Measurements from ENCODE around the gene EHMT1. TPM values are rescaled to one million over a fixed set of nuclear protein-coding genes. Genes with fewer than 3 reads are reported as not detected.
"Not testable (repeated sequence)": the region's sequence is repeated elsewhere in the genome, so short reads cannot be mapped to it uniquely, and the experiment has no call there.

The EHMT1 gene
- total RNA-seq, 2 experiments from 2014 or later: 80.6 to 87.8 TPM

DNA sequence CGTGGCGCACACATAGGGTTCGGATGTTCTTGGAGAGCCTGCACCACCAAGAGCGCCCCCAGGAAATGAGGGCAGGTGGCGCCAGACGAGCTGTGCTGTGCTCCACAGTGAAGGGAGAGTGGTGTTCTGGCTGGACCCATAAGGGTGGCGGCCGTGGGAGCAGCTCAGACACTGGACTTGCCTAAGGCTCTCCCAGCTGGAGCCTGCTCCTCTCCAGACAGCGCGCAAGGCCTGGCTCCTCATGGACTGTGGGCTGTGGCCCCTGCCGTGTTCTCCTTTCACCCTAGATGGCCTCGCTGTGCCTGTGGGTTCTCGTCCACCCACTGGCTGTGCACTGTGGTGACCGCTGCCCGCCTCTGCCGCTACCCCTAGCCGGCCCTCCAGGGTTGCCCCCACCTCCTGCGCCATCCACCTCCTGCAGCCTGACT, 92.9 kb downstream of the EHMT1 start:
- DNase-seq: no peak
- CTCF ChIA-PET: no interaction called here
- TF ChIP-seq, protein P1, sequence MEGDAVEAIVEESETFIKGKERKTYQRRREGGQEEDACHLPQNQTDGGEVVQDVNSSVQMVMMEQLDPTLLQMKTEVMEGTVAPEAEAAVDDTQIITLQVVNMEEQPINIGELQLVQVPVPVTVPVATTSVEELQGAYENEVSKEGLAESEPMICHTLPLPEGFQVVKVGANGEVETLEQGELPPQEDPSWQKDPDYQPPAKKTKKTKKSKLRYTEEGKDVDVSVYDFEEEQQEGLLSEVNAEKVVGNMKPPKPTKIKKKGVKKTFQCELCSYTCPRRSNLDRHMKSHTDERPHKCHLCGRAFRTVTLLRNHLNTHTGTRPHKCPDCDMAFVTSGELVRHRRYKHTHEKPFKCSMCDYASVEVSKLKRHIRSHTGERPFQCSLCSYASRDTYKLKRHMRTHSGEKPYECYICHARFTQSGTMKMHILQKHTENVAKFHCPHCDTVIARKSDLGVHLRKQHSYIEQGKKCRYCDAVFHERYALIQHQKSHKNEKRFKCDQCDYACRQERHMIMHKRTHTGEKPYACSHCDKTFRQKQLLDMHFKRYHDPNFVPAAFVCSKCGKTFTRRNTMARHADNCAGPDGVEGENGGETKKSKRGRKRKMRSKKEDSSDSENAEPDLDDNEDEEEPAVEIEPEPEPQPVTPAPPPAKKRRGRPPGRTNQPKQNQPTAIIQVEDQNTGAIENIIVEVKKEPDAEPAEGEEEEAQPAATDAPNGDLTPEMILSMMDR (IDR thresholded peaks at IDR 0.05): no peak
- intact Hi-C loops (cut with DNase I, micrococcal nuclease): no loop called here
- H3K27me3 Mint-ChIP-seq: no peaks in the 10 kb centered on the region
- H3K36me3 ChIP-seq (ENCODE audit: insufficient read depth, low read length): peaks cover 21% of the 10 kb centered on the region
- POLR2A ChIA-PET: interaction anchor here (1.4 kb wide), 1 partner anchor 33 kb away, joined by 3 read pairs; no protein-coding TSS in a partner anchor
- H3K27me3 ChIP-seq (ENCODE audit: control insufficient read depth in 1 of 2, insufficient read depth in 2 of 2, low read length in 2 of 2): no peaks in the 10 kb centered on the region
- H3K4me1 Mint-ChIP-seq (ENCODE audit: low read depth): peaks cover 64% of the 10 kb centered on the region
- peaks cover 49% of the 10 kb centered on the region for H3K4me1 ChIP-seq (ENCODE audit: insufficient read depth, low read length)
- H3K27ac ChIP-seq (ENCODE audit: low read depth in 1 of 2, low read length in 2 of 2): no peak overlapping the region
- peaks cover 14 to 27% of the 10 kb centered on the region in 2 experiments for H3K9me3 ChIP-seq (ENCODE audit: control insufficient read depth in 1 of 2, insufficient read depth in 1 of 2, low read length in 2 of 2)
- peaks cover 46% of the 10 kb centered on the region for H3K36me3 Mint-ChIP-seq (ENCODE audit: low read depth)
- ATAC-seq (ENCODE audit: poor library complexity): no peak
- H3K9me3 Mint-ChIP-seq: peaks cover 7% of the 10 kb centered on the region
- H3K4me3 ChIP-seq (ENCODE audit: low read length): no peak overlapping the region
- no peak overlapping the region for H3K4me3 Mint-ChIP-seq
- H3K27ac Mint-ChIP-seq: no peak overlapping the region

DNA sequence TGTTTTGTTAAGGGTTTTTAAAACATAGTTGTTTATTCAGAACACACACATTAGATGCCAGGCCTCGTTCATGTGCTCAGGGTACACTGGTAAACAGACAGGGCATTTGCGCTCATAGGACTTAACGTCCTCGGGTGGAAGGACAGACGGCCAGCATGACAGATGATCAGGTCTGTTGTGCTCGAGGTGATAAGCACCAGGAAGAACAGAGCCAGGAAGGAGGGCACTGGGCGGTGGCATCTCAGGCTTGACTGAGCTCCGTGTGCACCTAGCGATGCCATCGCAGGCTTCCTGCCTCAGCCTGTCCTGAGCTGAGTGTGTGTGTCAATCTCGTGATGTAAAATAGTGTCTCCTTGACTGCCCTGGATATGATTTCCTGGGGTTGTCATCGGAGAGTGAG, 96.5 kb downstream of the EHMT1 start:
- H3K27me3 ChIP-seq (ENCODE audit: control insufficient read depth in 1 of 2, insufficient read depth in 2 of 2, low read length in 2 of 2): no peaks in the 10 kb centered on the region
- intact Hi-C loops (cut with DNase I, micrococcal nuclease): no loop called here
- Mint-ChIP-seq H3K36me3 (ENCODE audit: low read depth) (peaks cover 80% of the 10 kb centered on the region), H3K27ac (peak overlapping the region; percentile 76), H3K9me3 (peaks cover 10% of the 10 kb centered on the region), H3K27me3 (no peaks in the 10 kb centered on the region), H3K4me3 (no peak overlapping the region), H3K4me1 (ENCODE audit: low read depth) (peaks cover 38% of the 10 kb centered on the region)
- peaks cover 20% of the 10 kb centered on the region for H3K4me1 ChIP-seq (ENCODE audit: insufficient read depth, low read length)
- no peak overlapping the region for H3K27ac ChIP-seq (ENCODE audit: low read depth in 1 of 2, low read length in 2 of 2)
- ChIA-PET CTCF (no interaction called here), POLR2A (no interaction called here)
- TF ChIP-seq, protein P1 (IDR thresholded peaks at IDR 0.05): no peak
- no peak overlapping the region for H3K4me3 ChIP-seq (ENCODE audit: low read length)
- H3K9me3 ChIP-seq (ENCODE audit: control insufficient read depth in 1 of 2, insufficient read depth in 1 of 2, low read length in 2 of 2): peaks cover 19 to 59% of the 10 kb centered on the region in 2 experiments
- no peak for DNase-seq
- peaks cover 47% of the 10 kb centered on the region for H3K36me3 ChIP-seq (ENCODE audit: insufficient read depth, low read length)
- no peak for ATAC-seq (ENCODE audit: poor library complexity)

DNA sequence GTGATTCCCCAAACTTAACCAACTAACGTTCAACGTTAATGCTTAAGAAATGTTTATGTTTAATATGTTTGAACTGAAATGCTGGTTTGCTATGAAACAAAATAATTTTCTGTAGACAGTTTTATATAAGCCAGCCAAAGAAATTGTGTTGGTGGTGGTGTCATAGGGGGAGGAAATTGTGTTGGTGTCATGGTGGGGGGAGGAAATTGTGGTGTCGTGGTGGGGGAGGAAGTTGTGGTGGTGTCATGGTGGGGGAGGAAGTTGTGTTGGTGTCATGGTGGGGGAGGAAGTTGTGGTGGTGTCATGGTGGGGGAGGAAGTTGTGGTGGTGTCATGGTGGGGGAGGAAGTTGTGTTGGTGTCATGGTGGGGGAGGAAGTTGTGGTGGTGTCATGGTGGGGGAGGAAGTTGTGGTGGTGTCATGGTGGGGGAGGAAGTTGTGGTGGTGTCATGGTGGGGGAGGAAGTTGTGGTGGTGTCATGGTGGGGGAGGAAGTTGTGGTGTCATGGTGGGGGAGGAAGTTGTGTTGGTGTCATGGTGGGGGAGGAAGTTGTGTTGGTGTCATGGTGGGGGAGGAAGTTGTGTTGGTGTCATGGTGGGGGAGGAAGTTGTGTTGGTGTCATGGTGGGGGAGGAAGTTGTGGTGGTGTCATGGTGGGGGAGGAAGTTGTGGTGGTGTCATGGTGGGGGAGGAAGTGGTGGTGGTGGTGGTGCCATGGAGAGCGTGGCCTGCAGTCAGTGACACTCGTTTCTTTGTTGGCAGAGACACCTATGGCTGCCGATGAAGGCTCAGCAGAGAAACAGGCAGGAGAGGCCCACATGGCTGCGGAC, 97.3 kb downstream of the EHMT1 start:
- H3K36me3 ChIP-seq (ENCODE audit: insufficient read depth, low read length): peaks cover 50% of the 10 kb centered on the region
- CTCF ChIA-PET; POLR2A ChIA-PET; H3K4me3 ChIP-seq (ENCODE audit: low read length); H3K9me3 Mint-ChIP-seq; H3K27me3 Mint-ChIP-seq; intact Hi-C loops (cut with DNase I, micrococcal nuclease); H3K27me3 ChIP-seq (ENCODE audit: control insufficient read depth in 1 of 2, insufficient read depth in 2 of 2, low read length in 2 of 2); H3K27ac ChIP-seq (ENCODE audit: low read depth in 1 of 2, low read length in 2 of 2): not testable (repeated sequence)
- H3K4me1 ChIP-seq (ENCODE audit: insufficient read depth, low read length): peaks cover 20% of the 10 kb centered on the region
- peak in 4 of 14 experiments; percentile 22 to 58 (median 29) for DNase-seq
- H3K4me3 Mint-ChIP-seq: peak overlapping the region; percentile 56
- peaks cover 34% of the 10 kb centered on the region for H3K4me1 Mint-ChIP-seq (ENCODE audit: low read depth)
- ATAC-seq (ENCODE audit: poor library complexity): peak; percentile 29
- H3K27ac Mint-ChIP-seq: peak overlapping the region; percentile 76
- H3K36me3 Mint-ChIP-seq (ENCODE audit: low read depth): peaks cover 84% of the 10 kb centered on the region
- H3K9me3 ChIP-seq (ENCODE audit: control insufficient read depth in 1 of 2, insufficient read depth in 1 of 2, low read length in 2 of 2): peaks cover 19 to 65% of the 10 kb centered on the region in 2 experiments

Data from CD4-positive, alpha-beta T cell (primary cell).